ENCODE measurements around the gene SKIDA1.

The SKIDA1 gene

DNA sequence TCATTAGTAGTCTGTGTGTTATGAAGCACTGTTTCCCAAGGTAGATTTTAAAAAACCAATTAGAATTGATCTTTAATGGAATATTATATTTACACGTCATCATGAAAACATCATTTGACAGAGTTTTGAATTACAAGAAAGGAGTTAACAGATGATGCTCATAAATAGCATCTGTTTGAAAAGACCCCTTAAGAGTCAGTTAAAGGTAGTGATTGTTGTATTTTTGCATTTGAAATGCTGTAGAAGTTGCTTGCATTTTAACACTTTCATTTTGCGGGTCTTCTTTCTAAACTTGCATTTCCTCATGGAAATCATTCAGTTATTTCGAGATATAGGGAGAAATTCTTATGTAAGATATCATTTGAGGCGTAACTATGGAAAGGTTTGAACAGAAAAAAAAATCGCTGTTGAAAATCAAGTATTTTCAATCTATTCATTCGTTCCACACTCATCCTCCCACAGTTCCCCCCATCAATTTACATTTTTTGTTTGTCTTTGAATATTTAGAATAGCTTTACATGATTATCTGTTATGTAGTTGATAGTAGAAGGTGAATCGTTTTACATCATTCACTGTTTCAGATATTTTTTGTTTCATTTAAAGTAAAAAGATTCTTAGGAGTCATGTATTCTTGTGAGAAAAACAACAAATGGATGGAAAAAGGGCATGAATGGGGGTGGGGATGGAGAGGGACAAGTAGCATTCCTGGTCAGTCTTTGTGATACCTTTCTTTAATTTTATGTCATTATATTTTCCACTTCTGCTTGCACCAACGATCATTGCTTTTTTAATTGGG is 3.0 kb upstream of the SKIDA1 start:
- no peak for DNase-seq

- no peak for DNase-seq
Measured at GRCh38 chr10:21527598-21528235, 2.2 kb upstream of the SKIDA1 start.

GRCh38 chr10:21526860-21527597 is 1.5 kb upstream of the SKIDA1 start:
- DNase-seq: no peak

DNA sequence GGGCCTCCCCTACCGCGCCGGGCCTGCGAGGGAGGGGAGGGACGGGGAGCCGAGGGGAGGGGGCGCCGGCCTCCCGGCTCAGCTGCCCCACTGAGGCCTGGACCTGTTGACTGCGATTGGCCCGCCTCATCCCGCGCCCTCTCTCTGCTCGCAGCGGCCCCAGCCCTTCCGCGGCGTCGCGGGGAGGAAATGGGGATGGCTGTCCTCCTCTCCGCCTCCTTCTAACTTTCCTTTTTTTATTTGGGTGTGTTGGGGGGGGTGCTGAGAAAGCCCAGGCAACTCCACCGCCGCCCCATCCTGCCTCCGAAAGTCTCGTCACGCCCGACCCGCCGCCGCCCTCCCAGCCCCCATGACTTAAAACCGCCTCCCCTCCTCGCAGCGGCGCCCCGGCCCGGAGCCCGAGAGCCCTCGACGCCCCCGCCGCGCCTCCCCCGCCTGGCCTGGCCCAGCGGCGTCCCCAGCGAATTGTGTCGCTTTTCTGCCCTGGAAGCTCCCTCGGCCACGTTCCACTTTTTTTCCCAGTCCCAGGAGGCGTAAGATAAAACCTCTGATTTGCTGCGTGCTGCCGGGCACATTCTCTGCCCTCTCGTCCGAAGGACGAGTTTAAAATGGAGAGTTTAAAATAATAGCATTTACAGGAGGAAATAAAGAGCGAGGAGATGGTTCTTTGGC is 842 bp upstream of the SKIDA1 start:
- DNase-seq: peak; percentile 66

GRCh38 chr10:21524526-21525366 is 736 bp downstream of the SKIDA1 start:
- DNase-seq: no peak

DNA sequence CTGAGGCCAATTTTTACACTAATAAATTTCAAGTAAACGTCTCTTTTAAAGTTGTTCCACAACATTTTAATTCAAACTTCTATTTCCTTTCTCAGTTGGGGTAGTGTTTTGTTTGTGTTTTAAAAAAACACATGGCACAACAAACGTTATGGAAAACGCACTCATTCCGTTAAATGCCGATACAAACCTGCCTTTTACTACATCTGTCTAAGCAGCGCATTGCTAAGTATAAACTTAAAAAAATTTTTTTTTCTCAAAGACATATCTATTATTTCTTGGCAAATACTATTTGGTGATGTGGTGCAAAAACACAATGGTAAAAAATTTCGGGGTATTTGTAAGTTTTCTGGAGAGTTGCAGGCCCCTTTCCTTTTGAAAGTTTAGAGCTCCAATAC is 1.4 kb downstream of the SKIDA1 start:
- no peak for DNase-seq

DNA sequence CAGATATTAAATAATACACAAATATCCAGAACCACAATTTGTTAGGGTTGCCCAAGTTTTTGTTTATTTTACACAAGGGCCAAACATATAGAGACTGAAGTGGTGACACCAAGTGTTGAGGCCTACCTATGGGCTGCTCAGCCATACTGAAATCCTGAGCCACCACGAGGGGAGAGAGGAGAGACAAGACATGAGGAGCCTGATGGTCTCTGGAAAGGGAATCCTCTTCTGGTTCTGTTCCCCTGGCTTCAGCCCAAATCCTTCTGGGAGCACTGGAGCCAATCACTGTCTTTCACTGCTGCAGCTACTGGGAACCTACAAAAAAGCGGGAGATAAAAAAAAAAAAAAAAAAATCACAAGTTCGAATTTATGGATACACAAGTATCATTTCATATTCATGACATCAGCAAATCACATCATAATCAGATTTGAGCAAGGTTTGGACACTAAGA is 1.9 kb downstream of the SKIDA1 start:
- DNase-seq: peak; percentile 64

GRCh38 chr10:21522631-21523406 is 2.7 kb downstream of the SKIDA1 start:
- DNase-seq: no peak

DNA sequence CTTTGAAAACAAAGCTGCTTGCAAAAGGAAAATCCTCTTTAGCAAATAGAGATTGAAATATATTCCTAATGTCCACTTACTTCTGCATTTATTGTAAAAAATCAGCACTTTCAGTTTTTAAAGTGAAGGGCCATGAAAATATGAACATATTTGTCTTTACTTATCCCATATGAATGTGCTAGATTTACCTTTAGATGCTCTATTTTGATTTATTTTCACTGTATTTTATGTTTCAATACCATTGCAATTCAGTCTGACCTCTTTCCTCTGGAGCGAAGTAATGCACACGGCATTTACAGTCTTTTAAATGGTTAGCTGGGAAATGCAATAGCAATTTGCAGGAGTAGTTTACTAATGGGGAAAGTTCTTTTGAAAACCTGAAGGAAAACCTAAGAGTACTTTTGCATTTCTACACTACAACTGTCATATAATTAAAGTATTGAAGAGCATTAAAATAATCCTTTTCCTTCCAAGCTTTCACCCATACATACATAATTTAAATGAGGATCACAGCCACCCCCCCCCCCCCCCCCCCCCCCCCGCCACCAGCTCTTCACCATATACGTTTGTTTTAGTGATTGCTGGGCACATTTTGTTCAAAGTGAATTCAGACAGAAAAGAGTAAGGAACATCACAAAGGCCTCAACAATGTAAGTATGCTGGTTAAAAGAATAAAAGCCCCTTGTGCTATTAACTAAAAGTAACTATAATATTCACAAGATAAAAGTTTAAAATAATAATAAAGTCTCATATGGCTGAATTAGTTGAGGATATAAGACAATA is 3.5 kb downstream of the SKIDA1 start:
- no peak for DNase-seq

DNA sequence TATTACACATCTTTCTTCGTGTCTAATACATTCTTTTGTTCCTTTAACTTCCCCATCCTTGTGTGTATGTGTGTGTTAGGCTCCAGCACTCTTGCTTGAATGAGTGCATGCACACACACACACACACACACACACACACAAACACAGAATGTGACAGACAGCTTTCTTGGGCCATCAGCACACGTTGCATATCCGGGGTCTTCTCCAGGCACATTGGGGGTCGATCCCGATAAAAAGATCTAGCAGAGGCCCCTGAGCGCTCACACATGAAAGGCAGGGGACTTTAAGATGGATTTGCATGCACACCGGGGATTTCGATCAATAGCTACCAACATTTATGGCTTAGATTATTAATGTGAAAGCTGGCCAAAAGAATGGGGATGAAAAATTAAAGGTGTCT is 4.5 kb downstream of the SKIDA1 start:
- no peak for DNase-seq

GRCh38 chr10:21520509-21520908 is 5.0 kb downstream of the SKIDA1 start:
- no peak for DNase-seq

GRCh38 chr10:21519941-21520436 is 5.5 kb downstream of the SKIDA1 start:
- DNase-seq: no peak

GRCh38 chr10:21519397-21519933 is 6.0 kb downstream of the SKIDA1 start:
- no peak for DNase-seq

GRCh38 chr10:21518641-21519396 is 6.7 kb downstream of the SKIDA1 start:
- no peak for DNase-seq

- no peak for DNase-seq
Measured at GRCh38 chr10:21518149-21518640, 7.3 kb downstream of the SKIDA1 start.

DNA sequence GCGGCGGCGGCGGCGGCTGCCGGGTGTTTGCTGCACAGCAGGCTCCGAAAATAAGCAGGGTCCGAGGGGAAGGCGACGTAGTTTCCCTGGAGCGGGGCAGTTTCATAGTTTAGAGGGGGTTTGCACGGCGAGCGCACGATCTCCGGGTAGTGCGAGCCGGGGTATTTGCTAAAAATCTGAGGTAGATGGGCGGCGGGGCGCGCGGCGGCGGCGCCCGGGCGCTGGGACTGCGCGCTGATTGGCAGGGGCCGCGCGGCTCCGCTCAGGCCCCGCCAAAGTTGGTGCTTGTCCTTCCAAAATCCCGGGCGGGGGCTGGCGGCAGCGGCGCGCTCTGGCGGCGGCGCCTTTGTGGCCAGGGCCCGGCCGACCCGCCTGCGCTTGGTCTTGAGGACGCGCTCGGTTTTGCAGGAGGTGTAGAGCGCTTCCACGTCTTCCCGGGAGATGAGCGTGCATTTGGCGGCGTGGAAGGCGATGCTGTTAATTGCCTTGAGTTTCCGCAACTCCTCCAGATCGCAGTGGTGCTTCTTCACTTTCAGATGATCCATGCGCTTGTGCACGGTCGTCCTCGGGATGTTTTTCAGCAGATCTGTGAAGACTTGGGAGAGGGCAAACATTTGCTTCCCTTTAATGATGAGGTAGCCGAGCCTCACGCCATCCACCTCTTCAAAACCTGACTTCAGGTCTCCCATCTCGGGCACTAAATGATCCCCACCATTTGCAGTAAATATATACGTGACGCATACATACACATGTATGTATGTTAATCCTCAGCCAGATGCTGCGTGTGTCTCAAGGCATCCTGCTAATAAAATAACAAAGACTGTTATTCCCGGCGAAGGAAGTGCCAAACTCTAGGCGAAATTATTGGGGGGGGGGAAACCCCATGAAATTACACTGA is 8.1 kb downstream of the SKIDA1 start:
- DNase-seq: no peak

GRCh38 chr10:21516242-21517131 is 9.0 kb downstream of the SKIDA1 start:
- DNase-seq: peak; percentile 37

Data from NCI-H2171 (cell line).